Keratinocyte (primary cell): ENCODE results near the gene RIC8A.

Experiments used
- EZH2 ChIP-seq: IDR thresholded peaks from one replicate; pipeline ENCODE4 v1.6.1; 2012; ENCODE audit warnings: inconsistent platforms, mild to moderate bottlenecking, low read length, moderate library complexity
- TF ChIP-seq, protein P1 (sequence below), 3 experiments: IDR thresholded peaks in 1 of 3; conservative IDR thresholded peaks in 1 of 3; optimal IDR thresholded peaks in 1 of 3; 2 replicates in 2 of 3; 3 replicates in 1 of 3; pipeline versions ENCODE3 to v1.5.1; 2011; ENCODE audit warnings: low read length in 3 of 3, mild to moderate bottlenecking in 3 of 3, moderate library complexity in 2 of 3, control low read depth in 1 of 3, inconsistent platforms in 1 of 3; ENCODE audit not compliant: insufficient read depth in 2 of 3; ENCODE audit errors: extremely low read depth in 1 of 3

DNA sequence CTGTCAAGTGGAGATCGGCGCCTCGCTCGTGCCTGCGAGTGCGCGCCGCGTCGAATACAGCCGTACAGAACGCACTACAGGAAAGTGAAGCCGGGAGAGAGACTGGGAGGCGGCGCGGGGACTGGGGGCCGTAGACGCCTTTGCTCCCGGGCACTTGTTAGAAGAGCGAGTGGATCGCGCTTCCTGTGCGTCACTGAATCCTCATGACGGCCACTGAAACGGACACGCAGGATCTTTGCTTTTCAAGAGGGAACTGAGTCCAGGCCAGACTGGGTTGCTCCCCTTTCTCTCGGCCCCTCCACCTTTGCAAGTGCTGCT lies 314 bp downstream of the RIC8A start:
- TF ChIP-seq, protein P1, sequence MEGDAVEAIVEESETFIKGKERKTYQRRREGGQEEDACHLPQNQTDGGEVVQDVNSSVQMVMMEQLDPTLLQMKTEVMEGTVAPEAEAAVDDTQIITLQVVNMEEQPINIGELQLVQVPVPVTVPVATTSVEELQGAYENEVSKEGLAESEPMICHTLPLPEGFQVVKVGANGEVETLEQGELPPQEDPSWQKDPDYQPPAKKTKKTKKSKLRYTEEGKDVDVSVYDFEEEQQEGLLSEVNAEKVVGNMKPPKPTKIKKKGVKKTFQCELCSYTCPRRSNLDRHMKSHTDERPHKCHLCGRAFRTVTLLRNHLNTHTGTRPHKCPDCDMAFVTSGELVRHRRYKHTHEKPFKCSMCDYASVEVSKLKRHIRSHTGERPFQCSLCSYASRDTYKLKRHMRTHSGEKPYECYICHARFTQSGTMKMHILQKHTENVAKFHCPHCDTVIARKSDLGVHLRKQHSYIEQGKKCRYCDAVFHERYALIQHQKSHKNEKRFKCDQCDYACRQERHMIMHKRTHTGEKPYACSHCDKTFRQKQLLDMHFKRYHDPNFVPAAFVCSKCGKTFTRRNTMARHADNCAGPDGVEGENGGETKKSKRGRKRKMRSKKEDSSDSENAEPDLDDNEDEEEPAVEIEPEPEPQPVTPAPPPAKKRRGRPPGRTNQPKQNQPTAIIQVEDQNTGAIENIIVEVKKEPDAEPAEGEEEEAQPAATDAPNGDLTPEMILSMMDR (optimal IDR thresholded peaks at IDR 0.05 in 1 of 3, IDR thresholded peaks at IDR 0.05 in 1 of 3, conservative IDR thresholded peaks at IDR 0.05 in 1 of 3; ENCODE audit: extremely low read depth in 1 of 3, insufficient read depth in 2 of 3, low read length in 3 of 3): no peak
- TF ChIP-seq EZH2: no peak
